Putamen (tissue), 1 donor: ENCODE data around the gene MCM5.
"Not testable (repeated sequence)": the region's sequence is repeated elsewhere in the genome, so short reads cannot be mapped to it uniquely, and the experiment has no call there.

Source experiments
- DNase-seq: peaks from one replicate; pipeline ENCODE4 v3.0.0-alpha.2; 2016; ENCODE audit warnings: low spot score

The MCM5 gene

GRCh38 chr22:35379146-35379993, 20.6 kb upstream of the MCM5 start:
- DNase-seq = no peak

DNA sequence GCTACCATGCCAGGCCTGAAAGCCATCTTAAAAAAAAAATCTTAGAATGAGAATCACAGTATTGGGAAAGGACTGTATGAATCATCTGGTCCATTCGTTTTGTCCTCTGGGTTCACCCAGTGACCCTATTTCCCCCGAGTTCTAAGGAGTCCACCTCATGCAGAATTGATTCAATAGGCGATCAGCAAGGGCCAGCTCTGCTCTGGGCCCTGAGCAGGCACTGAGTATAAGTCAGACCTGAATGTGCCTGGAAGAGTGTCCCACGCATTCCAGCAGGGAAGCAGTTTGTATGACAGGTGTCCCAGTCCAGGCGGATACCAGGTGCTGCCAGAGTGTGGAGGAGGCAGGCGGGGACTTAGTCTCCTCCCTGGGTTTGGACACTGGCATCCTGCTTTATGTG, 19.9 kb upstream of the MCM5 start:
- no peak for DNase-seq

GRCh38 chr22:35380537-35381423, 19.2 kb upstream of the MCM5 start, which contains the start of gene HMOX1:
Gene HMOX1 (plus strand): TSS chr22:35381096. CDS start chr22:35381174, 78 bp downstream.
- peak; percentile 78 for DNase-seq

- no peak for DNase-seq
Observed at GRCh38 chr22:35381424-35382009, 18.4 kb upstream of the MCM5 start.

GRCh38 chr22:35383679-35384071, 16.3 kb upstream of the MCM5 start:
- no peak for DNase-seq

- no peak for DNase-seq
Observed at GRCh38 chr22:35384527-35384926, 15.4 kb upstream of the MCM5 start.

GRCh38 chr22:35384975-35385588, 14.9 kb upstream of the MCM5 start:
- DNase-seq = no peak

- DNase-seq = no peak
Observed at GRCh38 chr22:35386670-35387288, 13.2 kb upstream of the MCM5 start.

- DNase-seq = no peak
Observed at GRCh38 chr22:35390933-35391332, 9.0 kb upstream of the MCM5 start.

GRCh38 chr22:35392357-35392756, 7.6 kb upstream of the MCM5 start:
- no peak for DNase-seq

GRCh38 chr22:35393116-35394010, 6.6 kb upstream of the MCM5 start:
- DNase-seq = no peak

GRCh38 chr22:35394011-35394312, 6.0 kb upstream of the MCM5 start:
- no peak for DNase-seq

DNA sequence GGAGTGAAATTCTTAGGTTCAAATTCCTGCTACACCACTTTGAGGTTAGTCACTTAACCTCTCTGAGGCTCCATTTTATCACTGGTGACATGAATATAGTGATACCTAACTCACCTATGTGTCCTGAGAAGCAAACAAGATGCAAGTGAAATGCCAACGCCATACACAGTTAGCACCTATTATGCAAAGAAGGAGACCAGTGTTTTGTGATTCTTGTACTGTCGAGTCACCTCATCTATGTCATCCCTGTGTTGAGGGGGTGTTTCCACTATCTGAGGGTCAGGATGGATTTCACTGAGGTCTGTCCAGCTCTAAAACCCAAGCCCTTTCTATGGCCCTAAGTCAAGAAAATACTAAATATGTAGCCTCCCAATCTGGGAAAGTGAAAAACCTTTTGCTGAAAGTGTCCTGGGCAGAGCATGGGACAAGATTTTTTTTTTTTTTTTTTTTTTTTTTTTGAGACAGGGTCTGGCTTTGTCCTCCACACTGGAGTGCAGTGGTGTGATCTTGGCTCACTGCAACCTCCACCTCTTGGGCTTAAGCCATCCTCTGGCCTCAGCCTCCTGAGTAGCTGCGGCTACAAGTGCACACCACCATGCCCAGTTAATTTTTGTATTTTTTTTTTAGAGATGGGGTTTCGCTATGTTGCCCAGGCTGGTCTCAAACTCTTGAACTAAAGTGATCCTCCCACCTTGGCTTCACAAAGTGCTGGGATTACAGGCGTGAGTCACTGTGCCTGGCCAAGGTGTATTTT, 5.0 kb upstream of the MCM5 start:
- DNase-seq = no peak

DNA sequence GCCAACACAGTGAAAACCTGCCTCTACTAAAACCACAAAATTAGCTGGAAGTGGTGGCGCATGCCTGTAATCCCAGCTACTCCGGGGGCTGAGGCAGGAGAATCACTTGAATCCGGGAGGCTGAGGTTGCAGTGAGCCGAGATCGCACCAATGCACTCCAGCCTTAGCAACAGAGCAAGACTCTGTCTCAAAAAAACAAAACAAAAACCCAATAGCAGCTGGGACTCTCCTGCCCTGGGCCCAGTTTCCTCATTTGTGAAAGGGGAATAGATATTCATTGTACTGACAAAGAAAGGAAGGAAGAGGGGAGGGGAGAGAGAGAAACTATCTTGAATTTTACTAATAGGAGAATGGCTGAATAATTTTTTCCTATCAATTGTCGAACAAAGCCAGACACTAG, 3.3 kb upstream of the MCM5 start:
- not testable (repeated sequence) for DNase-seq

- no peak for DNase-seq
Observed at GRCh38 chr22:35397095-35397904, 2.6 kb upstream of the MCM5 start.

- no peak for DNase-seq
Observed at GRCh38 chr22:35398591-35398973, 1.4 kb upstream of the MCM5 start.

GRCh38 chr22:35399114-35399677, 744 bp upstream of the MCM5 start:
- DNase-seq = no peak

- no peak for DNase-seq
Observed at GRCh38 chr22:35400501-35400790, 506 bp downstream of the MCM5 start.

- no peak for DNase-seq
Observed at GRCh38 chr22:35401863-35402262, 1.9 kb downstream of the MCM5 start.
